Esophagus squamous epithelium (tissue), 4 donors: ENCODE data around the gene CELF4.

Experiments used
- POLR2A ChIP-seq, 4 donors: fragments of 450-650 bp; IDR thresholded peaks; one replicate each; pipeline ENCODE4 v1.6.1; 2017; ENCODE audit warnings: antibody characterized with exemption in 4 of 4, mild to moderate bottlenecking in 4 of 4, moderate library complexity in 3 of 4
- TF ChIP-seq, protein P1 (sequence below), 6 experiments: fragments of 450-650 bp in 4 of 6; fragments of 200-600 bp in 2 of 6; sonication (generic) in 2 of 6; IDR thresholded peaks; one replicate each; pipeline ENCODE4 v1.5.1; 2016 to 2019; ENCODE audit warnings: antibody characterized with exemption in 6 of 6, mild to moderate bottlenecking in 4 of 6, moderate library complexity in 4 of 6

DNA sequence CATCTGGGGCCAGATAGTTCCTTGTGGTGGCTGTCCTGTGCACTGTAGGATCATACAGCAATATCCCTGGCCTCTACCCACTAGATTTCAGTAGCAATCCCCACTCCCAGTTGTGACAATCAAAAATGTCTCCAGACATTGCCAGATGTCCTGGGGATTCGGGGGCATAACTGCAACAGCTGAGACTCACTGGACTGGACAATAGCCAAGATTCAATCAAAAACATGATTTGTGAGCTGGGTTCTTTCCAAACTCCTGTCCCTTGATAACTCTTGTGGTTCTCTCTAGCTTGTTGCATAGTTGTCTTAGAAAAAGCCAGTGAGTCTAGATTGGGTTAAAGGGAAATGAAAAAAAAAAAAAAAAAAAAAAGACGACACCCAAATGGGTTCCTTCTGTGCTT lies 293.4 kb downstream of the CELF4 start:
- TF ChIP-seq, protein P1, sequence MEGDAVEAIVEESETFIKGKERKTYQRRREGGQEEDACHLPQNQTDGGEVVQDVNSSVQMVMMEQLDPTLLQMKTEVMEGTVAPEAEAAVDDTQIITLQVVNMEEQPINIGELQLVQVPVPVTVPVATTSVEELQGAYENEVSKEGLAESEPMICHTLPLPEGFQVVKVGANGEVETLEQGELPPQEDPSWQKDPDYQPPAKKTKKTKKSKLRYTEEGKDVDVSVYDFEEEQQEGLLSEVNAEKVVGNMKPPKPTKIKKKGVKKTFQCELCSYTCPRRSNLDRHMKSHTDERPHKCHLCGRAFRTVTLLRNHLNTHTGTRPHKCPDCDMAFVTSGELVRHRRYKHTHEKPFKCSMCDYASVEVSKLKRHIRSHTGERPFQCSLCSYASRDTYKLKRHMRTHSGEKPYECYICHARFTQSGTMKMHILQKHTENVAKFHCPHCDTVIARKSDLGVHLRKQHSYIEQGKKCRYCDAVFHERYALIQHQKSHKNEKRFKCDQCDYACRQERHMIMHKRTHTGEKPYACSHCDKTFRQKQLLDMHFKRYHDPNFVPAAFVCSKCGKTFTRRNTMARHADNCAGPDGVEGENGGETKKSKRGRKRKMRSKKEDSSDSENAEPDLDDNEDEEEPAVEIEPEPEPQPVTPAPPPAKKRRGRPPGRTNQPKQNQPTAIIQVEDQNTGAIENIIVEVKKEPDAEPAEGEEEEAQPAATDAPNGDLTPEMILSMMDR (IDR thresholded peaks at IDR 0.05): no peak
- TF ChIP-seq POLR2A (IDR thresholded peaks at IDR 0.05): no peak
